Measurements from ENCODE around the gene SLC7A11. TPM values are rescaled to one million over a fixed set of nuclear protein-coding genes. Genes with fewer than 3 reads are reported as not detected.
"Not testable (repeated sequence)": the region's sequence is repeated elsewhere in the genome, so short reads cannot be mapped to it uniquely, and the experiment has no call there.

Gene SLC7A11
- total RNA-seq, 1 donor from 2014 or later: 10.4 TPM

DNA sequence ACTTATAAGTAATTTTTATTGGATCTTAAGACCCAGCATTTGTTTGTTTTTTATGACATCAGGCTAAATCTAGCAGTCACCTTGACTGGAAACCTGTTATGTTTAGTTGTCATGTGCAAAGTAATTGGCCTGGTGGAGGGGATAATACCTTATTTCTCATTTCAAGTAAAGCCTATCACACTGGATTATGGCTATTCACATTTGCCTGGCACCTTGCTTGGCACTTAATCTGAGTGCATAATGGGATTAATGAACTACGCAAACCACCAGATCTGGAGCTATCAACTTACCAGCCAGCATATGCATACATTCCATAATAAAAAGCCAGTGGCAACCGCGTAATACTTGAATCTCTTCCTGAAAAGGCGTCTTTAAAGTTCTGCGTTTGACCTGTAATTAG, 23.2 kb downstream of the SLC7A11 start:
- Mint-ChIP-seq H3K4me3 (ENCODE audit: unreplicated experiment) (no peak overlapping the region), H3K36me3 (ENCODE audit: unreplicated experiment) (no peaks in the 10 kb centered on the region), H3K27me3 (ENCODE audit: unreplicated experiment) (no peaks in the 10 kb centered on the region), H3K27ac (ENCODE audit: unreplicated experiment) (no peak overlapping the region), H3K9me3 (ENCODE audit: unreplicated experiment) (peaks cover 2% of the 10 kb centered on the region), H3K4me1 (ENCODE audit: low read depth, unreplicated experiment) (peaks cover 11% of the 10 kb centered on the region)
- TF ChIP-seq, protein P1, sequence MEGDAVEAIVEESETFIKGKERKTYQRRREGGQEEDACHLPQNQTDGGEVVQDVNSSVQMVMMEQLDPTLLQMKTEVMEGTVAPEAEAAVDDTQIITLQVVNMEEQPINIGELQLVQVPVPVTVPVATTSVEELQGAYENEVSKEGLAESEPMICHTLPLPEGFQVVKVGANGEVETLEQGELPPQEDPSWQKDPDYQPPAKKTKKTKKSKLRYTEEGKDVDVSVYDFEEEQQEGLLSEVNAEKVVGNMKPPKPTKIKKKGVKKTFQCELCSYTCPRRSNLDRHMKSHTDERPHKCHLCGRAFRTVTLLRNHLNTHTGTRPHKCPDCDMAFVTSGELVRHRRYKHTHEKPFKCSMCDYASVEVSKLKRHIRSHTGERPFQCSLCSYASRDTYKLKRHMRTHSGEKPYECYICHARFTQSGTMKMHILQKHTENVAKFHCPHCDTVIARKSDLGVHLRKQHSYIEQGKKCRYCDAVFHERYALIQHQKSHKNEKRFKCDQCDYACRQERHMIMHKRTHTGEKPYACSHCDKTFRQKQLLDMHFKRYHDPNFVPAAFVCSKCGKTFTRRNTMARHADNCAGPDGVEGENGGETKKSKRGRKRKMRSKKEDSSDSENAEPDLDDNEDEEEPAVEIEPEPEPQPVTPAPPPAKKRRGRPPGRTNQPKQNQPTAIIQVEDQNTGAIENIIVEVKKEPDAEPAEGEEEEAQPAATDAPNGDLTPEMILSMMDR (IDR thresholded peaks at IDR 0.05; ENCODE audit: partially characterized antibody, unreplicated experiment): no peak
- no peak for DNase-seq

DNA sequence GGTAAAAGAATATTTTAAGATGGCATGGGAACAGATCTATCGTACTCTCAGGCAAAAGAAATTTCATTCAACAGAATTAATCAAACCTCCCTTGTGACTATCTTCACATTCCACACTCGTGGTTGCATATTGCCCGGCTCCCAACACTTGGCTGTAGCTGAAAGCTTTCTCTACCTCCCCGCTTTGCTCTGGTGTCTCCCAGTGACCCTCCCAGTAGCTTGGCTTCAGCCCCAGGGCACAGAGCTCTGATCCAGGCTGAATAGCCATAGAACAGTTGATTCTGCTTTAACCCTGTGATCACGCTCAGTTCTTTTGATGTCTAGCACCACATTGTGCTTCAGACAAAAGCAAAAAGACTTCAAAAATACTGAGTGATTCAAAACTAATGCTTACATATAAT, 24.6 kb downstream of the SLC7A11 start:
- no peak overlapping the region for H3K27ac Mint-ChIP-seq (ENCODE audit: unreplicated experiment)
- no peaks in the 10 kb centered on the region for H3K9me3 Mint-ChIP-seq (ENCODE audit: unreplicated experiment)
- TF ChIP-seq, protein P1 (IDR thresholded peaks at IDR 0.05; ENCODE audit: partially characterized antibody, unreplicated experiment): no peak
- peaks cover 6% of the 10 kb centered on the region for H3K4me1 Mint-ChIP-seq (ENCODE audit: low read depth, unreplicated experiment)
- no peaks in the 10 kb centered on the region for H3K36me3 Mint-ChIP-seq (ENCODE audit: unreplicated experiment)
- DNase-seq: peak; percentile 29
- H3K27me3 Mint-ChIP-seq (ENCODE audit: unreplicated experiment): no peaks in the 10 kb centered on the region
- no peak overlapping the region for H3K4me3 Mint-ChIP-seq (ENCODE audit: unreplicated experiment)

DNA sequence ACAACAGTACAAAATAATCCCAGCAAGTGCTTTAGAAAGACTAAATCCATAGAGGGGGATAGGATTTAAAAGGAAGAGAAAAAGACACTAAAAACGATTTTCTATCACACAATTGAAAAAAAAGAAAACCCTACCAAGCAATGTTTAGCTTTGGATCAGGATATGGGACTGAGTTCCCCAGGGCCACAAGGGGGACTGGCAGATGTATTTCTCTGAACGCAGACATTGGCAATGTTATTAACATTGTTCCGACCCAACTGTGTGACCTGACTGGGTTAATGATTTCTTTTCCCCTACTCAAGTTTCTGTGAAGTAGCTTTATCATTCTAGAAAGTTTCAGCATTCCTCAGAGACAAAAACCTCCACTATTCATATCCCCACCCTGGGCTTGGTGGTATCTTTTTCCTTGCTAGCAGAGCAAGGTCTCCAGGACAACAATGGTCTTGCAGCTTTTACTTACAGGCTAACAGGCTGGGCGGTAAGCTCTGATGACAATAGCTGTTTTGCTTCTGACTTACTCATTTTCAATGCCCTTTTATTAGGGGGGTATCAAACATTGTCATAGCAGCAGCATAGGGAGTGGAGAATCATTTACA, 25.8 kb downstream of the SLC7A11 start:
- no peak for DNase-seq
- no peak overlapping the region for H3K4me3 Mint-ChIP-seq (ENCODE audit: unreplicated experiment)
- H3K9me3 Mint-ChIP-seq (ENCODE audit: unreplicated experiment): no peaks in the 10 kb centered on the region
- H3K36me3 Mint-ChIP-seq (ENCODE audit: unreplicated experiment): no peaks in the 10 kb centered on the region
- TF ChIP-seq, protein P1 (IDR thresholded peaks at IDR 0.05; ENCODE audit: partially characterized antibody, unreplicated experiment): no peak
- H3K27me3 Mint-ChIP-seq (ENCODE audit: unreplicated experiment): no peaks in the 10 kb centered on the region
- H3K4me1 Mint-ChIP-seq (ENCODE audit: low read depth, unreplicated experiment): peaks cover 6% of the 10 kb centered on the region
- H3K27ac Mint-ChIP-seq (ENCODE audit: unreplicated experiment): no peak overlapping the region

DNA sequence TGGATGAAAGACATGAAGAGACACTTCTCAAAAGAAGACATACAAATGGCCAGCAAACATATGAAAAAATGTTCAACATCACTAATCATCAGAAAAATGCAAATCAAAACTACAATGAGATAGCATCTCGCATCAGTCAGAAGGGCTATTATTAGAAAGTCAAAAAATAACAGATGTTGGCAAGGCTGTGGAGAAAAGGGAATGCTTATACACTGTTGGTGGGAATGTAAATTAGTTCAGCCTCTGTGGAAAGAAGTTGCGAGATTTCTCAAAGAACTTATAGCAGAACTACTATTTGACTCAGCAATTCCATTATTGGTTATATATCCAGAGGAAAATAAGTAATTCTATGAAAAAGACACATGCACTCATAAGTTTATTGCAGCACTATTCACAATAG, 31.6 kb downstream of the SLC7A11 start:
- DNase-seq; H3K4me1 Mint-ChIP-seq (ENCODE audit: low read depth, unreplicated experiment); H3K27ac Mint-ChIP-seq (ENCODE audit: unreplicated experiment); H3K4me3 Mint-ChIP-seq (ENCODE audit: unreplicated experiment); H3K9me3 Mint-ChIP-seq (ENCODE audit: unreplicated experiment); H3K27me3 Mint-ChIP-seq (ENCODE audit: unreplicated experiment); H3K36me3 Mint-ChIP-seq (ENCODE audit: unreplicated experiment): not testable (repeated sequence)

DNA sequence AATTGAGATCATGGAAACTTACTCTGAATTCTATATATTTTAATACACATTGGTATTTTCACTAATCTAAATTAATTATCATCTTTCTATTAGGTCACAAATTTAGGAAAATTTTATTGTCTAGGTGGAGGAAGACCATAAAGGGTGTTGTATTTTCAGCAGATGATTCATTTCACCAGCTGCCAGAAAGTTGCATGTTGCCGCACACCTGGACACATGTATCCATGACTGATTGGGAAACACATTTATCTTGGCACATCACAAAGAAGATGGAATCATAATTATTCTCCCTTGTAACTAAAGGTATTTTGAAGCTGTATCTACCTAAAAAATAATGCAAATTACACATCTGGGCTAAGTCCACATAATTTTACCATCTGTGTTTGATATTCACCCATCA, 33.1 kb downstream of the SLC7A11 start:
- DNase-seq: no peak
- H3K27ac Mint-ChIP-seq (ENCODE audit: unreplicated experiment): no peak overlapping the region
- peaks cover 3% of the 10 kb centered on the region for H3K4me1 Mint-ChIP-seq (ENCODE audit: low read depth, unreplicated experiment)
- TF ChIP-seq, protein P1 (IDR thresholded peaks at IDR 0.05; ENCODE audit: partially characterized antibody, unreplicated experiment): no peak
- no peak overlapping the region for H3K4me3 Mint-ChIP-seq (ENCODE audit: unreplicated experiment)
- H3K36me3 Mint-ChIP-seq (ENCODE audit: unreplicated experiment): no peaks in the 10 kb centered on the region
- H3K27me3 Mint-ChIP-seq (ENCODE audit: unreplicated experiment): no peaks in the 10 kb centered on the region
- H3K9me3 Mint-ChIP-seq (ENCODE audit: unreplicated experiment): no peaks in the 10 kb centered on the region
